Peyer's patch (tissue), 4 donors: ENCODE results near the gene ALDH6A1.

Source experiments
- POLR2A ChIP-seq, 2 donors: fragments of 450-650 bp; IDR thresholded peaks; one replicate each; pipeline ENCODE4 v1.5.1; 2017; ENCODE audit warnings: antibody characterized with exemption in 2 of 2, mild to moderate bottlenecking in 2 of 2, moderate library complexity in 2 of 2
- TF ChIP-seq, protein P1 (sequence below), 6 experiments: fragments of 450-650 bp in 4 of 6; fragments of 200-600 bp in 2 of 6; sonication (generic) in 1 of 6; IDR thresholded peaks; one replicate each; pipeline ENCODE4 v1.5.1; 2017 to 2019; ENCODE audit warnings: antibody characterized with exemption in 6 of 6, mild to moderate bottlenecking in 3 of 6, moderate library complexity in 1 of 6

DNA sequence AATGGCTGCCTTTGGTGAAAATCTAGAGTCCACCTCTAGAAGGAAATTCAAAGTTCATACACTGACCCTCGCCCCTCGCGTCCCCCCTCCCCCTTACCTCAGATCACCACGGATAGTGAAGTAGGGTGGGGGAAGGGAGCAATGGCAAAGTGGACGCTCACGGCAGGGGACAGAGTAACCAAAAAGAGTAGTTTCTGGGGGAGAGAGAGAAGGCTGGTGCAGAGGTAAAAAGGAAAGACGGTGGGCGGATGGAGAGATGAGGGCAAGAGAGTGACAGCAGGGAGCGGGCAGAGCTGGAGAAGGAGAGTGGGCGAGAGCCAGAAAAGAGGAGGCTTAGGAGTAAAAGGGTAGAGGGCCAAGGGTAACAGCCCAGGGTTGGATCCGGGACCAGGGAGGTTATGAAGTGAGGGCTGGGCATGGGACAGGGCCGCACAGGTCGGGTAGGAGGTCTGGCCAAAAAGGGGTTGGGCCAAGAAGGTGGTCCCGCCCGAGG, 423 bp downstream of the ALDH6A1 start:
- TF ChIP-seq, protein P1, sequence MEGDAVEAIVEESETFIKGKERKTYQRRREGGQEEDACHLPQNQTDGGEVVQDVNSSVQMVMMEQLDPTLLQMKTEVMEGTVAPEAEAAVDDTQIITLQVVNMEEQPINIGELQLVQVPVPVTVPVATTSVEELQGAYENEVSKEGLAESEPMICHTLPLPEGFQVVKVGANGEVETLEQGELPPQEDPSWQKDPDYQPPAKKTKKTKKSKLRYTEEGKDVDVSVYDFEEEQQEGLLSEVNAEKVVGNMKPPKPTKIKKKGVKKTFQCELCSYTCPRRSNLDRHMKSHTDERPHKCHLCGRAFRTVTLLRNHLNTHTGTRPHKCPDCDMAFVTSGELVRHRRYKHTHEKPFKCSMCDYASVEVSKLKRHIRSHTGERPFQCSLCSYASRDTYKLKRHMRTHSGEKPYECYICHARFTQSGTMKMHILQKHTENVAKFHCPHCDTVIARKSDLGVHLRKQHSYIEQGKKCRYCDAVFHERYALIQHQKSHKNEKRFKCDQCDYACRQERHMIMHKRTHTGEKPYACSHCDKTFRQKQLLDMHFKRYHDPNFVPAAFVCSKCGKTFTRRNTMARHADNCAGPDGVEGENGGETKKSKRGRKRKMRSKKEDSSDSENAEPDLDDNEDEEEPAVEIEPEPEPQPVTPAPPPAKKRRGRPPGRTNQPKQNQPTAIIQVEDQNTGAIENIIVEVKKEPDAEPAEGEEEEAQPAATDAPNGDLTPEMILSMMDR (IDR thresholded peaks at IDR 0.05): no peak
- no peak for TF ChIP-seq POLR2A (IDR thresholded peaks at IDR 0.05)
